GM12892 (cell line): Measurements from ENCODE around the gene GRID2IP.

Experiments
- DNase-seq: peaks from one replicate; pipeline ENCODE4 v3.0.0; 2011; ENCODE audit not compliant: insufficient read length
- FAIRE-seq: peaks from 2 replicates; lab custom pipeline; 2011; peaks lifted over from hg19 to GRCh38; lab: Jason Lieb, UNC
- POLR2A ChIP-seq: IDR thresholded peaks from 2 replicates; pipeline ENCODE4 v1.6.1; 2011; ENCODE audit warnings: low read depth, low read length, control low read depth
- POLR2AphosphoS5 ChIP-seq: IDR thresholded peaks from 2 replicates; pipeline ENCODE4 v1.6.1; 2011; ENCODE audit warnings: low read depth, low read length, control low read depth
- TAF1 ChIP-seq: IDR thresholded peaks from 2 replicates; pipeline ENCODE4 v1.6.1; 2011; ENCODE audit warnings: low read depth, mild to moderate bottlenecking, control low read depth, low read length, borderline replicate concordance

The GRID2IP gene

DNA sequence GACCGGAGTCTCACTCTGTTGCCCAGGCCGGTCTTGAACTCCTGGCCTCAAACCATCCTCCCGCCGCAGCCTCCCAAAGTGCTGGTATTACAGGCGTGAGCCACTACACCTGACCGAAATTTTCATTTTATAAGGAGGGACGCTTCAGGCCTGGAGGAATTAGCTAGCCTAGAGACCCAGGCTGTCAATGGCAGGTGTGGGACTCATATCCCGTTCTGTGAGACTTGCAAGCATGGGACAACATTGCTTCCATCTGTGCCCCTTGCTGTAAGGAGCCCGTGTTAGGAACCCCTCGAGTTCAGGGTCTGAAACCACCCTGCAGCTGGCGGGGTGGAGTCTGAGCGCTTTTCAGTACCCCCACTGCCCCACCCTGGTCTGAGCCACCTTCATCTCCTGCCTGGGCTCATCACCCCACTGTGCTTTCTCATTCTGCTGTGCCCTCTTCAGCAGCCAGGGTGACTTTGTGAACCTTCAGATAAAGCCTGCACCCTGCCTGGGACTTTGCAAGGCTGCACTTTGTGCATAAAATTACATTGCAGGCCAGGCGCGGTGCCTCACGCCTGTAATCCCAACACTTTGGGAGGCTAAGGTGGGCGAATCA lies 102.2 kb downstream of the GRID2IP start:
- DNase-seq (no peak), FAIRE-seq (no peak)
- TF ChIP-seq TAF1 (no peak), POLR2A (no peak), POLR2AphosphoS5 (no peak)

DNA sequence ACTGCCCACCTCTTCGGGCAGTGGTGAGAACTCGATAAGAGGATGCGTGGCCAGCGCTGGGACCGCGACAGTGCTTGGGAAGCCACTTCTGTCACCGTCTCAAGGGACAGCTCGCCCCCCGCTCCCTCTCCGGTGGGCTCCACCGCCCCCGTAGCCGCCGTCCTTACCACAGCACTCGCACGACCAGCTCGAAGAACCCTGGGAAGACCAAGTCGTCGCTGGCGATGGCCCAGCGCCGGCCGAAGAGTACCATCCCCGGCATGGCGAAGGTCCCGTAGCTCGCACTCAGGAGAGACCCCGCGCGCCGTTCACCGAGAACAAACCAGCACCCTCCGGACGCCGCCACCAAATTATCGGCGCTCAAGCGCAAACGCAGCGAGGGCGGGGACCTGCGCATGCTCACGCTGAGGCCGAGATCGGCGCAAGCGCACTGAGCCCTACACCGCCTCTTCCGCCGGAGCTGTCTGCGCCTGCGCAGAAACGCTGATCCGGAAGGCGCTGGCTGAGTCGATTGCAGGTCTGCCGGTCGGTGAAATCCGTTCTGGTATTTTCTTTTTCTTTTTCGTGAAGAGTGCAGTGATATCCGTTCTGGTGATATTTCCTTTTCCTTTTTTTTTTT lies 103.6 kb downstream of the GRID2IP start, which contains the start of gene DAGLB:
TSS of gene DAGLB (minus strand) at position 374 of the 619 bp plus-strand sequence. CDS start at position 262, 112 bp downstream.
- TF ChIP-seq TAF1 (peak; percentile 41; the same call in 1 of the 2 replicates), POLR2AphosphoS5 (peak; percentile 82), POLR2A (peak; percentile 88)
- FAIRE-seq = peak; percentile 97

More for the DNA sequence above, 103.6 kb downstream of the GRID2IP start, which contains the start of gene DAGLB:
- peak; percentile 93 for DNase-seq
